ENCODE measurements around the gene ACTA2.

Gene ACTA2

GRCh38 chr10:88982366-88982765 lies 29.8 kb upstream of the ACTA2 start:
- DNase-seq (ENCODE audit: extremely low read depth, low read depth): no peak
- TF ChIP-seq CTCF (IDR thresholded peaks at IDR 0.05; ENCODE audit: low read depth, low read length, missing control alignments): no peak
- no peak overlapping the region for H3K4me3 ChIP-seq (replicated peaks; ENCODE audit: low read depth, low read length)

DNA sequence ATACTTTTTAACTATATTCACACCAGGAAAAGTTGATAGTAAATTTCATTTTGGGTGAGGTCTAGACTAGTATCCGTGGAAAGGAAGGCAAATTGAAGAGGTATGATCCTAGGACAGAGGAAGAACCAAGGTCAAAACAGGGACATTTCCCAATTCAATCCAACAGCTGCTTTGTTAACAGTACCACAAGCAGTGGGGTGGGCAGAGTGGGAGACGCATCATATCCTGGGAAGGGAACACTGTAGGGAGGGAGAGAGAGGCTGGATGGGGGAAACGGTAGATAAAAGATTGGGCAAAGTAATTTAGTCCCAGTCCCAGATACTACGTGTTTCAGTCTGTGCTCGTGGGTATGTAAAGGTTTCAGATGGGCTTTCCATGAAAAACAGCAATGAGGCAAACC lies 28.9 kb upstream of the ACTA2 start:
- no peak for TF ChIP-seq CTCF (IDR thresholded peaks at IDR 0.05; ENCODE audit: low read depth, low read length, missing control alignments)
- DNase-seq (ENCODE audit: extremely low read depth, low read depth): no peak
- H3K4me3 ChIP-seq (replicated peaks; ENCODE audit: low read depth, low read length): no peak overlapping the region

DNA sequence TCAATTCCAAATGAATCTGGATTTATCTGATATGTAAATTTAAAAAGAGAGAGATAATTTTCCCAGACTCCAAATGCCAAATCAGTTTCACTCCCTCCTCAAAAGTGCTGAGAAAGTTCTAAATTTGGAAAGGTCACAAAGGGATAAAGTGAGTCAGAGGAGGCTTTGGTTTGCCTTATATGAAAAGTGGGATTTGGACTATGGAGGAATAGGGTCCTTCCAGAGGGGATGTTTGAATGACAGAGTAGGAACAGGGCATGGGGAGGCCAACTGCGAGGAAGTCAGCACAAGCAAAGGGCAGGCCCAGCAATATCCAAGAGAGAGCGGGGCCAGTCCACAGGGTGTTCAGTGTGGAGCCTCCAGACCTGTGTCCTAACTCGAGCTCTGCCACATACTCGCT lies 28.2 kb upstream of the ACTA2 start:
- DNase-seq (ENCODE audit: extremely low read depth, low read depth): no peak
- no peak for TF ChIP-seq CTCF (IDR thresholded peaks at IDR 0.05; ENCODE audit: low read depth, low read length, missing control alignments)
- no peak overlapping the region for H3K4me3 ChIP-seq (replicated peaks; ENCODE audit: low read depth, low read length)

DNA sequence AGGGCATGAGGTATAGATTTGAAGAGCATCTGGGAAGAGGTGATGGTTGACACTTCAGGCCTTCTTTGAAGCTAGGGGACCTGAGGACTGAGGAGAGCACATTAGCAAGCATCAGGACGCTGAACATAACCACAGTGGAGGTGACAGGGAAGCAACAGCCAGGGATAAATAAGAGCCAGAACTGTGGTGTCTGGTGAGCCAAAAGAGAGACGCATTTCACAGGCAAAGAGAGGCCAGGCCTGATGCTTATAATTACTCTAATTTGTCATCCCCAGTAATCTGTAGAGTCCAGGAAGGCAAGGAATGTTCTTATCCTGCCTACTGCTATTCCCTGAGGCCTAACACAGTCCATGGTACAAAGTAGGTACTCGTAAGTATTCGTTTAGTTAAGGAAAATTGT lies 27.7 kb upstream of the ACTA2 start:
- no peak for TF ChIP-seq CTCF (IDR thresholded peaks at IDR 0.05; ENCODE audit: low read depth, low read length, missing control alignments)
- no peak for DNase-seq (ENCODE audit: extremely low read depth, low read depth)
- H3K4me3 ChIP-seq (replicated peaks; ENCODE audit: low read depth, low read length): no peak overlapping the region

DNA sequence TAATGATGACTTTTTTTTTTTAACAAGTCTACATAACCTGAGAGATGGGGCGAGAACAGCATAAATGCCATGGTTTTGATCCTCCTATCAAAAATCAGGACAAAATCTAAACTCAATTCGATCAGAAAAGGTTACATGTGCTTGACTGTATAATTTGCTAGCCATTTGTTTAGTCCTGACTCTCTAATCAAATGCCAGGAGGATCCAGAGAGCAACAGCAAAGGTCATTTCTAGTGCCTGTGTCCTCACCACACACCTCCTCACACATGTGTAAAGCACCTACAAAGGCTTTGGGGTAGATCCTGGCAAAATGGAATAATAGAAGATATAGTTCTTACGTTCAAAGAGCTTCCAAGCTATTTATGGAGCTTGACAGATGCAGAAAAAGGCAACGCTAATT lies 27.0 kb upstream of the ACTA2 start:
- no peak for TF ChIP-seq CTCF (IDR thresholded peaks at IDR 0.05; ENCODE audit: low read depth, low read length, missing control alignments)
- DNase-seq (ENCODE audit: extremely low read depth, low read depth): no peak
- H3K4me3 ChIP-seq (replicated peaks; ENCODE audit: low read depth, low read length): no peak overlapping the region

GRCh38 chr10:88979153-88979562 lies 26.6 kb upstream of the ACTA2 start:
- no peak overlapping the region for H3K4me3 ChIP-seq (replicated peaks; ENCODE audit: low read depth, low read length)
- no peak for DNase-seq (ENCODE audit: extremely low read depth, low read depth)
- no peak for TF ChIP-seq CTCF (IDR thresholded peaks at IDR 0.05; ENCODE audit: low read depth, low read length, missing control alignments)

DNA sequence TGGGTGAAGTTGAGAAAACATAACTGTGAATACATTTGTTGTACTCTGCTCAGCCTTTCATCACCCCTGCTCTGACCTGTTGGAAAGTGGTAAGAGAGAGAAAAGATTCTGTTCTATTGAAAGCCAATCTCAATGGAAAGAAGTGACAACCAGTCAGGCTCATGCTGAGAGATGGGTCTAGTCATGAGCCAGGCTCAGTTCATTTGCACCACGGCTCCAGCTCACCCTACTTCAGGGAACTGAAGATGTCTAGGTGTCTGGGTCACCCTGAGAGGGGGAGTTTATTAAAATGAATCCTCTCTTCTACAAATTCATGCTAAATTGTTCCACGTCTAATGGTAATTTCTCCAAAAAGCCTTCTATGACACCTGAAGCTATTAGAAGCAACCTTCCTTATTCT lies 25.9 kb upstream of the ACTA2 start:
- TF ChIP-seq CTCF (IDR thresholded peaks at IDR 0.05; ENCODE audit: low read depth, low read length, missing control alignments): no peak
- DNase-seq (ENCODE audit: extremely low read depth, low read depth): no peak
- H3K4me3 ChIP-seq (replicated peaks; ENCODE audit: low read depth, low read length): no peak overlapping the region

Measured in HFF-Myc (cell line).